Stimulated activated CD8-positive, alpha-beta memory T cell treated with anti-CD3 and anti-CD28 coated beads, Interleukin-4, amount 100 ng/mL, for 4 hours (primary cell): ENCODE results near the gene NCK2.

Source experiments
- DNase-seq, 2 donors: peaks; one replicate each; pipeline ENCODE4 v3.0.0-alpha.2; 2020; ENCODE audit warnings: low read depth in 2 of 2, low spot score in 1 of 2

Gene NCK2

DNA sequence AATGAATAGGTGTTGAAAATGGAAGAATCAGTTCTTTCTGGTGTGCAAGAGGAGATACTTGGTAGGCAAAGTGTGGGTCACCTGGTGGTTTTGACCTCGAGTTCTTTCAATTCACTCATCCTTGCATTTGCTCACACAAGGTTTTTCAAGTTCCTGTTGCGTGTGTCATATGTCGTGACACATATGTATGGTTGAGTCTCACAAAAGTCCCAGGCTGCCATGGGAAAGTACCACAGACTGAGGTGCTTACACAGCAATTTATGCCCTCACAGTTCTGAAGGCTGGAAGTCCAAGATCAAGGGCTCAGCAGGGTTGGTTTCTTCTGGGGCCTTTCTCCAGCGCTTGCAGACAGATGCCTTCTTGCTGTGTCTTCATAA, 64.4 kb downstream of the NCK2 start:
- DNase-seq = no peak

DNA sequence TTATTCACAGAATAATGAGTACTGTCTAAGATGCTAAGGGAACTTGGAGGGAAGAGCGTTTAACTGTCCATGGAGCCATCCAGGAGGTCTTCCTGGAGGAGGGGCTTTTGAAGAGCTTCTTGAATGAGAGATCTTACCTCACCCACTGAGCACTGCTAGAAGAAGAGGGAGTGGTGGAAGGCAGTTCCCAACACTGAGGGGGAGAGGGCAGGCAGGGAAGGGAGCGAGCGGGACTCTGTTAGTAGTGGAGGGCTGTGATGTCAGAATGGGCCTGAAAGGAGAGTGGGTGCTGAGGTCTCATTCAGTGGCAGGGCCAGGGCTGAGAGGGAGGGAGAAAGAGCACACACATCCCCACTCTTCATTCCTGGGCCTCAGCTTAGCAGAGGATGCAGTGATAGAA, 65.0 kb downstream of the NCK2 start:
- DNase-seq = no peak

DNA sequence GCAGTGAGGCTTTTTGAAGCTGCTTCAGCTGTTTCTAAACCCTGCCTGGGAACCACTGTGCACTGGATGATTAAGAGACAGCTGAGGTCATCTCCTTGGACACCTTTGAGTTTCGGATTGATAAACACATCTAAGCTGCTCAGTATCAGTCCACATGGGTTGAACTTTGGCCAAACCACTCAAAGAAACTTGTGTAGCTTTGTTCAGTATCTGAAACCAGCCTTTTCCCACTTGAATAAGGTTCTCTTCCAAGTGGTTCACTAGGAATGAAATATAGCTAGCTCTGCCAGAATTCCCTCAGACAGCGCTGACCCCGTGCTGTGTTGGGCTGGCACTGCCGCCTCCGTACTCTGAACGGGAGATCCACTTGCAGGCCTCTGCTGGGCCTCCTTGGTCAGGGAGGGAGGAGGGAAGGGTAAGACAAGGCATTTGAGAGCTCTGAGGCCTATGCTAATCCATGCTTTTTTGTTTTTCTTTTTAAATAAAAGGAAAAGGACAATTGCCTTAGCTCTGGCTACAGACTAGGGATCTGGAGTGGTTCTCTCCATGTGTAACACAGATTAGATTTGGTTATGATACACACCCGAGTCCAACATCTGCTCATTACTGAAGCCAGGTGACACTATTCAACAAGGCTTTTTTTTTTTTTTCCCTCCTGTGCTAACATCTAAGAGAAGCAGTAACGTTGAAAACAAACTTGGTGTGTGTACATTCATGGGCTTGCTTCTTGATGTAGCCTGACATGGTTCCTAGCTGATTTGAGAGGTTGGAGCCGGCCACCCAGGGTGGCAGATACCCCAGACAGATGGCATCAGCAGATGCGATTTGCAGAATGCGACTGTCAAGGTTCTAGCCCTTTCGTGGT, 67.7 kb downstream of the NCK2 start:
- DNase-seq = no peak

DNA sequence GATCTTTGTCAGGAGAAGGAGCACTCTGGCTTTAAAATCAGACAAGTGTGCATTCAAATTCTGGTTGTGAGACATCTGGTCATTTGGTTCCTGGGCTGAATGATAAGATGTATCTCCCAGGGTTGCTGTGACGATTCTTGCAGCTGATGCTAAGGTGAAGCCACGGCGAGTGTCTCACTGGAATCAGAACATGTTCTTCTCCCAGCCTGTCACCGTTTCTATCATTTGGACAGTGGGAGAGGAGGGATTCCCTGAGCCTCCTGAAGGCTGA, 68.3 kb downstream of the NCK2 start:
- no peak for DNase-seq

DNA sequence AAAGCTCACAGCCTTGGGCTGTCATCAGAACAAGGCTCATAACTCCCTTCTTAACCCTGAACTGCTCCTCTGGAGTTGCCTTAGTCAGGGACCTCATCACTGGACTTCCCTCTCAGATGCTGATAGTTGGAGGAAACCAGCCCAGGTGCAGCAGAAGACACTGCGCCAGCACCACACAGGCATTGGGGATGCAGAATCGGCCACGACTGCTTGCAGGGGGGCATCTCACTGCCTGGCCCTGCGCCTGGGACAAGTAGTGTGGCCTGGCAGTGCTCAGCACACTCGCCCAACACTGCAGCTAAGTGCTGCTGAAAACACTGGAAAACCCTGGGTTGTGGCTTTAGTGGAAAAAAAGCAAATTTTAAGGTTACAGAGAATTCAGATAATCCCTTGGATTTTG, 68.7 kb downstream of the NCK2 start:
- no peak for DNase-seq

DNA sequence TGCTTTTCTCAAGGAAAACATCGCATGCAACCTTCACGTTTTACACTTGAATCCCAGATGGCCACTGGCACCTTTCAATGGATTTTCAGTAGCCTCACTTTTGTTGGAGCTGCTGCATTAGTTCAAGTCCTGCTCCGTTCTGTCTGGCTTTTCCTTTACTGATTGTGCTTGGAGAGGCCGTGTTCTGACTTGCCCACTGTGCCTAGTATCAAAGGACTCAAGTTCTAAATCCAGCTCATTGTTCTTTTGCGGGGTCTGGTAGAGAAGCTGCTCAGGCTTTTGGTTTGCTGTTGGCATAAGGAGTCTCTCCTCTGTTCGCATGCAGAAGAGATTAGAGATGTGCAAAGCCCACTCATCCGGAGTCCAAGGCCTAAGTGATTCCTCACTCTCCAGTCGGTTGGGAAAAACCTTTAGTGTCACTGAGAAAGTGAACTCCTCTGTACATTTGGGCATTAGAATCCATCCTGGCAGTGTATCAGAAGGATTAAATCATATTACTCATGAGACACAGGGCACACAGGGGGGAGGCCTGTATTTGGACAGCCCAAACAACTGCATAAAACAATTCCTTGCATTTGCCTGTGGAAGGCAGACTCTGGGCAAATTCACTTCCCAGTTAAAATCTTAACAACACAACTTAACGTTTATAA, 69.7 kb downstream of the NCK2 start:
- DNase-seq = no peak

DNA sequence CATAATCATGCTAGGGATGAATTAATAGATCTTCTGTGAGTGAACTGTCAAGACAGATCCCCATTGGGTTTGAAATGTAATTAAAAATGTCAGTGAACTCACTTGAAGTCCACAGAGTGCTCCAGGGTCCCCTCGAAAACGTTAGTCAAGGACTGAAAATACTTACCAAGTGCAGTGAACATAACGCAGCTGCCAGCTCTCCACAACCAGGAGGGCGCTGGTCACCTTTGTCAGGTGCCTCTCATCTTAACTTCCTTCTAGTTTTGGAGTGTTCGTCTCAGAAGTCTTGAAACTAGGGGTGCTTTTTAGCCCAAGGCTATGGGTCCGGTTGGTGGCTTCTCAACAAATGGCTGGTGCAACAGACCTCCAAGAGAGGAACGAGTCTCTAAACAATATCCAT, 70.7 kb downstream of the NCK2 start:
- DNase-seq = no peak

DNA sequence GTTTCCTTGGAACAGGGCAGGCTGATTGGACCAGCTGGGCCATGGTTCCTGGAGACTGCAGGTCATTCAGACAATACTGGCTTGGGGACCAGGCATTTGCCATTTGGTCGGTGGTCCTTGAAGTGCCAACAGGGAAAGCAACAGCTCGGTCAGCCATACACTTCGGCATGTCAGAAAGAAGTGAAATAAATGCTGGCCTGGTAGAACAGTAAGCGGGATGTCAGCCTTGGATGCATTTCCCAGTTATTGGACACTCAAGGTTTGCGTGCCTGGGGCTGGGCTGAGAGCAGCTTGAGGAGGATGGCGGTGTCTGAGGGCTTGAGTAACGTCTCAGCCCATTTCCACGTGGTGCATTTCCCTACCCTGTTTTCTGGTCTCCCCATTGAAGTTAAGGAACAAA, 75.4 kb downstream of the NCK2 start:
- DNase-seq = no peak

DNA sequence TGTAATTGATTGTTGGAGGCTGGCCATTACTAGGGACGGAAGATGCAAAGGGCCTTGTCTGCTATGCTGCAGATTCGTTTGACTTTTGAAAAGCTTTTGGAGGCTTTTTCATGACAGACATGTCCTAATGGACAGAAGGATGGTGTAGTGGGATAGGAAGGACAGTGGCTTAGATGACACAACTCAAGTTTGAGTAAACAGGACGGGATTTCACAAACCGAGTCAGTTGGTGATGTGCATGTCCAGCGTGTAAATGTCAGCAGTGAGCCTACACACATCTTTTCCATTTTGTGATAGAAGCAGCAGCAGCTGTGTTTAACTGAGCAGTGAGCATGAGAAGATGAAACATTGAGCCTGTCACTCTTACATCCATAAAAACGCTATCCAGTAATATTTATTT, 76.0 kb downstream of the NCK2 start:
- DNase-seq = no peak

DNA sequence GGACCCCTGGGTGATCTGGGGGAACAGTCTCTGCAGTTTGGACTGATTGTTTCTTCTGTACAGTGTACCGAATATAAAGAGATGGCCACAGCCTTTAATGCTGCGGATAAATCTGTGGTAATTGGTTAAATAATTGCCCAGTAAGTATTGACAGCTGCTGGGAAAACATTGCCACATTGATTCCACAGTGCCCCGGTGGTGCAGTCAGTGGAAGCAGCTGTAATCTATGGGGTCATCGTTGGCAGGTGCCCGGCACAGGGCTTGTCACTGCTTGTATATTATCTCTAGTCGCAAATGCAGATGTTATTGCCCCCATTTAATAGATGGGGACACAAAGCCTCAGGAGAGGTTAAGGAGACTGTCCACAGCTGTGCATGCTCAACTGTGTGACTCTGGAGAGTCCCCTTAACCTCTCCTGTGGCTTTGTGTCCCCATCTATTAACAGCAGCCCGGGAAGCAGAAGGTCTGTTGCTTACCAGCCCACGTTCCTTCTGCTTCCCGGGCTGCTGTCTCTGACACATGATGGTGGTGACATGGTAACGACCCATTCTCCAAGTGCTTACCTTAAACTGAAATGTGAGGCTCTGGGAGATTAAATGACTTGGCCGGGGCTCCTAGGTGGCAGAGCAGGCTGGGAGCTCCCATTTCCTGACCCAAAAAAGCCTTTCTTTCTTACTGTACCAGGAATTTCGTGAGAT, 76.9 kb downstream of the NCK2 start:
- DNase-seq = no peak

DNA sequence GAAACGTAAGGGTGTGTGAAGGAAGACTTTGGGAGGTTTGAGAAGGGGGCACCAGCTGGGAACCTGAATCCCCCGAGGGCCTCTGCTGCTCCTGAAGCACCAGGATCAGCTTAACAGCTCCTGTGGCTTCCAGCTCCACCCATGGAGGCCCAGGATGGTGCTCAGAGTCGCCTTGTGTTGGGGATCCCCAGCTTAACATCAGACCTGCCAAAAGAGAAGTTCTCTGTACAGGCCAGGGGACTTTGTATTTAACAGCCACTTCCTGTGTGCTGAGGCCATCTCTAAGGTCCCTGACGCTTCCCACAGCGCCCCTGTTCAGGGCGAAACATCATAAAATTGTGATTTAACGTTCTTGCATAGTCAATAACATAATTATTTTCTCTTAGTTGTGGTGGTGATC, 77.5 kb downstream of the NCK2 start:
- no peak for DNase-seq

DNA sequence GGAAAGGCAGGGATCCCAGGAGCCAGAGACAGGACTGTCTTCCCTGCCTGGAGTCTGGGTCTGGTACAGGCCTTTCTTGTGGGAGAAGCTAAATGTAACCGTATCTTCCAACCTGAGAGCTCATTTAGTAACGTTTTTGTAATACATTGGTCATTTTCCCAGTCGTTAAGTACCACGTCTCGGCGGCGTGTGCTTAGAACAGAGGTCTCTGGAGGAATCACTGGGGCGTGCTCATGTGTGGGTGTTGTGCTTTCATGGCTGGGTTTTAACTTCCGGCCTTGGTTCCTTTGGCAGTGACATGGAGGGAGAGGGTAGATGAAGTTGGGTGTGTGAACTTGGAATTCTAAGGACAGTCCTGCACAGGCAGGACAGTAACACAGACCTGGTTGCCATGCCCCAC, 79.7 kb downstream of the NCK2 start:
- no peak for DNase-seq

DNA sequence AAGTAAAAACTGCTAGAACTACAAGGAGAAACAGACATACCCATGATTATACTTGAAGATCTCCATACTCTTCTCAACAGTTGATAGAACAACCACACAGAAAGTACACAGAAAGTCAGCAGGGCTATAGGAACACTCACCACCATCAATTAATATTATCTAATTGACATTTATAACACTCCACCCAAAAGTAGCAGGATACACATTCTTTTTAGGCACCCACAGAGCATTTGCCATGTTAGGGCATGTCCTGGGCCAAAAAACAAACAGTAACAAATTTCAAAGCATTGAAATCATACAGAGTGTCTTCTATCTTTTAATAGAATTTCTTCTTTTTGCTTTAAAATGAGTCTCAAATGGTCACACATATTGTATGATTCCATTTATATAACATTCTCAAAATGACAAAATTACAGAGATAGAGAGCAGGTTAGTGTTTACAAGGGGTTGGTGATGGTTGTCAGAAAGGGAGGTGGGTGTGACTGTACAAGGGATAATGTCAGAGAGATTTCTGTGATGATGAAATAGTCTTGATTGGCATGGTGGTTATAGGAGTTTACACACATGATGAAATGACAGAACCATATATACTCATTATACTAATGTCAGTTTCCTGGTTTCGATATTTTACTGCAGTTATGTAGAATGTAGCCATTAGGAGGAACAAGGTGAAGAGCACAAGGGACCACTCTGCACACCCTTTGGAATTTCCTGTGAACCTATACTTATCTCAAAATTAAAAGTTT, 82.8 kb downstream of the NCK2 start:
- DNase-seq = no peak

DNA sequence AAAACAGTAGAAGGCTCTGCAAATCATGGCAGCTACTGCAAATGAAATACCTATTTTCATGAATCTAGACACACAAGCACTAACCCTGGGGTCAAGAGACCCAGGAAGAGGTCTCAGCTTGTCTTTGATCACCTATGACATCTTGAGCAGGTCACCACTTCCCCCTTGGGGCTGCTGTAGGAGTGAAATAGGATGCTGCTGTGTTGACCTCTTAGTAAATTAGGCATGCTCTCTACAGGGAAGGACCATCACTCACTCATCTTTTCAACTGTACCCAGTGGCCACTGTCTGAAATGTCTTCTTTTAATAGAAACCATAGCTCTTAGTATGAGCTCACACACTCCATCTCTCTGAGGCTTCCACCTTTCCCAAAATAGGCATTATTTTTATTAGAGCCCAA, 83.8 kb downstream of the NCK2 start:
- no peak for DNase-seq

DNA sequence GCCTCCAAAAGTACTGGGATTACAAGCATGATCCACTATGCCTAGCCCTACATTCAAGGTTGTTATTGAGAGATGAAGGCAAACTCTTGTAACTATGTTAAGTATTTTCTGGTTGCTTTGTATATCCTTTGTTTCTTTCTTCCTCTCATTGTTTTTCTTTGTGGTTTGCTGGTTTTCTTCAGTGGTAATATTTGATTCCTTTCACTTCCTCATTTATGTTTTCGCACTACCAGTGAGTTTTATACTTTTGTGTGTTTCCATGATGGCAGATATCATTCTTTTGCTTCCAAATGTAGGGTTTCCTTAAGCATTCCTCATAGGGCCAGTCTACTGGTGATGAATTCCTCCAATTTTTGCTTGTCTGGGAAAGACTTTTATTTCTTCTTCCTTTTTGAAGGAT, 90.2 kb downstream of the NCK2 start:
- DNase-seq = no peak

DNA sequence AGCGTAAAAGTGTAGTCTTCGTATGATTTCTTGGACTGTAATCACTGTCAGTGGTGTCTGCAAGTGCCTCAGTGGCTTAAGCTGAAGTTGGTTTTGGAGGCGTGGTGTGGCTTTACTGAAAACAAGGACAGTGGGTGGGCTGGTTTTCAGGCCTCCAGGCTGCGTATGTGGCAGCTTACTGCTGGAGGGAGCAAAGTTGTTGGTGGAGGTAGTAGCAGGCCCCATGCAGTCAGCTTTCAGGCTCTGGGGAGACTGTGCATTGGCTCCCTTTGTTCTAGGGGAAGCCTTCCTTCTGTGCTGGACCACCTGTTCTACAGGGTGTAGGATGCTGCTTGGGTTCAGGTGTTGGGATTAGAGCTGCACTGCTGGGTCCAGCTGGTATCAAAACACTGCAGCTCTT, 91.6 kb downstream of the NCK2 start:
- no peak for DNase-seq

DNA sequence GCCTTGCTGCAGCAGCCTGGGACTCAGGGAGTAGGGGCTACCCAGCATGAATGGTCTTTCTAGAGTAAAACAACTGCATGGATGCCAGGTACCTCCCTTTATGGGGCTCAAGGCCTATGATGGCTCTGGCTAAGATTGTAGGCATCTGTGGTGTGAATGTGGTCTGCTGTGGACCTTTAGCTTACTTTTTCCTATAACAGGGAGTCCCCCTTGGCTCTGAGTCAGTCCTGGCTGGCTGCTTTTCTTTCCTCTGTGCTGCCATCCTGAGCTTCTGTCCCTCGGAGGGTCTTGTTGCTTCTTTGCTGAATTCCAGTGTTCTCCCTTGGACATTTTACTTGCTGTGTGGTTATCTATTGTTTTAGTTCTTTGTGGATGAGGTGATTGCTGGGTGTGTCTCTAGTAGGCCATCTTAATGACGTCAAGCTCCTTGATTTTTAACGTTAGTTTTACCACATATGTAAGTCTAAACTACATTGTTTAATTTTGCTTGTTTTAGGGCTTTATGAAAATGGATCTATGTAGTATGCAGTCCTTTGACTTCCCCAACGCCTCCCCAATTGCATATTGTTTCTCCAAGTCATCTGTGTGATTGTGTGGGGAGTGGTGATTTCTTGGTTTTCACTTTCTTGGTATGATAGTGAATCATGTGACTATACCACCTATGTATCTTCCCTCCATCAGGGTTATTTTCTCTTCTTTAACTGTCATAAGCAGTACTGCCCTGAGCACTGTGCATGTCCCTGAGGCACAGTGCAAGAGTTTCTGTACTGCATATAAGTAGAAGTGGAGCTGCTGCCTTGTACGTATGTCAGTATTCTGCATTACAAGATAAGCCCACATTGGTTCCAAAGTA, 92.4 kb downstream of the NCK2 start:
- no peak for DNase-seq

DNA sequence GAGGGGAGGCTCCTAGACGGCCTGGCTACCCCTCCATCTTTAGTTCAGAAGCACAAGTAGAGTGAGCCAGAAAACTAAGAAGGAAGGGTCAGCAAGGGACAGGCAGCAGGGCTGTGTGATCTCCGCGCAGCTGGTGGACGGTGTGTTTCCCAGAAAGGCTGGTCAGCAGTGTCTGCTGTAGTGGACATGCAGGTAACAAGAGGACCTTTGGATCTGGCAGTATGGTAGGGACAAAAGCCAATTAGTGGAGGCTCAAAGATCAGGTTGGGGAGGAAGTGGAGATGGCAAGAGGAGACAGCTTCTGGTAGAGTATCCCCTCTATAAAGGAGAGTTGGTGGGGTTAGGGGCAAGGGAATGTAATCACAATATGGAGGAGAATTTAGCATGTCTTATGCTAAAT, 95.1 kb downstream of the NCK2 start:
- DNase-seq = no peak

DNA sequence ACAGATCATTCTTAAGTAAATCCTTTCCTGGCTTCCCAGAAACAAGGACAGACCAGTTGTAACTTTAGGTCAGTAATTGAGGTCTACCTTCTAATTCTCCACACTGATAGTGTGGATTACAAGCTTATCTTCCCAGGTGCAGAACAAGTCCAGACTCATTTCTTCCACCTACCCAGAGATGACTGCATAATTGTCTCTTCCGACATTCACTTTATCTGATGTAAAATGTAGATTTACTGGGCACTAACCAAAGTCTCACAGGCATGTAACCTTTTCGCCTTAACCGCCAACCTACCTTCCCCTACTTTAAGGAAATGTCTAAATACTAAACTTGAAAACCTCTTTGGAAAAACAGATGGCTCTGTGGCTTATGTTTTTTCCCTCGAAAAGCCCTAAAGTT, 96.2 kb downstream of the NCK2 start:
- no peak for DNase-seq

DNA sequence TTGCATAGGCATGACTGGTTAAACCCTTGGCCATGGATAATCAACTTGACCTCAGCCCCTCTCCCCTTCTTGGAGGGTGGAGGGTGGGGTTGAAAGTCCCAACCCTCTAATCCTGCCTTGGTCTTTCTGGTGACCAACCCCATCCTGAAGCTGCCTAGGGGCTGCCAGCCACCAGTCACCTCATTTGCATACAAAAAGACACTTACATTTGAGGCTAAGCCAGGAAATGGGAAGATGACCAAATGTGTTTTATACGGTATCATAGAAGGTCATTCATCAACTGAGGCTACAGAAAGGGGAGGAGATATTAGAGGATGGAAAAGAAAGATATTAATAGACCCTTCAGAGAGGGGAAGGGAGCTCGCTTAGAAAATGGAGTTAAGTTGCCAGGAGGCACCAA, 96.8 kb downstream of the NCK2 start:
- no peak for DNase-seq

DNA sequence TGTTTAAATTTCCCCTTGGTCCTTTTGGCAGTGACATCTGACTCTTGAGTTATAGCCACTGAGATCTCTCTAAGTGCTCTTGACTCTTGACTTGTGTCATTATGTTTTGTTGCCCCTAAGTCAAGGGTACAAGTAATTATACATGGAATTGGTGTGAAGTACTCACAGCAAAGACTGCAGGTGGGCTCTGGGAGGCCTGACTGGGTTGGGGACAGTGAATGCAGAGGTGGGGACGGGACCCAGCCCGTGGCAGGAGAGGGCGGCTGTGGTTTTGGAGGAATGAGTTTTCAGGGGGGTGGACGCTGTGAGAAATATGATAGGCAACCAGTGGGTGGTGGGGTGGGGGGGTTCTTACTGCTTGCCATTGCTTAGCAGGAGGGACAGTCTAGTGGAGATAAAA, 97.8 kb downstream of the NCK2 start:
- no peak for DNase-seq
